ENCODE data around the gene AHI1. TPM values are rescaled to one million over a fixed set of nuclear protein-coding genes. Genes with fewer than 3 reads are reported as not detected.
A peak's percentile ranks its signal among the peaks of the same experiment; 100 is the strongest.

AHI1 gene
- total RNA-seq, 1 donor from 2014 or later = 201 TPM

DNA sequence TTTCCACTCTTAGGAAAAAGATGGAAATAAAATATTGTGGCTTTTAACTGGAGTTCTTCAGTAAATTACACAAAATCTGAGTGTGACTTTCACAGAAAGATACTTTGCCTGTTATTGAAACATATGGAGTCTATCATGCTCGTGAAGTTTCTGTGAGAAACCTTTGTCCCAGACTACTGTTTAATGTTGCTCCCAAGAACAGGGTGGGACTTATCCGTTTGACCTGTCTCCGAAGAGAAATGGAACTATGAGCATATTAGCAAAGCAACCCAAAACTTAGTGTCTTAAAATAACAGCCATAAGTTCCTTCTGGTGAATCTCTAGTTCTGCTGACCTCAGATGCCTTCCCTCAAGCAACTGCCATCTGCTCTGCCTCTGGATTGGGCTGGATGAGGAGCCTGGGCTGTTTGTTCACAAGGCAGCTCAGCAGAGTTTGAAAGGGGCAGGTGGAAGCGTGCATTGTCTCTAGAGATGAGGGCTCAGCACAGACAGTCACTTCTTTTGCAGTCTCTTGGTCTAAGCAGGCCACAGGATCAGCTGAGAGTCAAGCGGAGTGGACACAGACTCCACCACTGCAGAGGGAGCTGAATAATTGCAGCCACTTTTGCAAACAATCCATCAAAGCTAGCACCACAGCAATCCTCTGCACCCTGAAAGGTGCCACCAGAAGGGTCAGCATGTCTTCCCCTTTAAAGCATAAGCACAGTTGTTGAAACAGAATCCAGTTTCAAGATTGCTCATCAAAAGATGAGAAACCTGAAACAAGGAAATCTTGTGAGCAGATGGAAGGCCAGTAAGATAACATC is 263.7 kb downstream of the AHI1 start:
- H3K27me3 Mint-ChIP-seq (ENCODE audit: low read depth) = no peaks in the 10 kb centered on the region
- intact Hi-C loops (cut with micrococcal nuclease) = loop anchor here (5.0 kb wide), 1 partner anchor 33 kb away; no protein-coding TSS in a partner anchor
- no peaks in the 10 kb centered on the region for H3K36me3 Mint-ChIP-seq (ENCODE audit: low read depth)

More for the DNA sequence above, 263.7 kb downstream of the AHI1 start:
- DNase-seq (ENCODE audit: low spot score) = no peak
- Mint-ChIP-seq H3K4me3 (ENCODE audit: low read depth) (no peak overlapping the region), H3K27ac (peak overlapping the region; percentile 28), H3K9me3 (no peaks in the 10 kb centered on the region), H3K4me1 (ENCODE audit: low read depth) (peaks cover 36% of the 10 kb centered on the region)
